NCI-H82 treated with DMSO at 0.1 percent for 48 hours (cell line): ENCODE results near the gene PDE12.

Experiments used
- DNase-seq: peaks from one replicate; lab custom pipeline; 2025; ENCODE audit not compliant: unreplicated experiment; lab: John Stamatoyannopoulos, UW

The PDE12 gene, protein sequence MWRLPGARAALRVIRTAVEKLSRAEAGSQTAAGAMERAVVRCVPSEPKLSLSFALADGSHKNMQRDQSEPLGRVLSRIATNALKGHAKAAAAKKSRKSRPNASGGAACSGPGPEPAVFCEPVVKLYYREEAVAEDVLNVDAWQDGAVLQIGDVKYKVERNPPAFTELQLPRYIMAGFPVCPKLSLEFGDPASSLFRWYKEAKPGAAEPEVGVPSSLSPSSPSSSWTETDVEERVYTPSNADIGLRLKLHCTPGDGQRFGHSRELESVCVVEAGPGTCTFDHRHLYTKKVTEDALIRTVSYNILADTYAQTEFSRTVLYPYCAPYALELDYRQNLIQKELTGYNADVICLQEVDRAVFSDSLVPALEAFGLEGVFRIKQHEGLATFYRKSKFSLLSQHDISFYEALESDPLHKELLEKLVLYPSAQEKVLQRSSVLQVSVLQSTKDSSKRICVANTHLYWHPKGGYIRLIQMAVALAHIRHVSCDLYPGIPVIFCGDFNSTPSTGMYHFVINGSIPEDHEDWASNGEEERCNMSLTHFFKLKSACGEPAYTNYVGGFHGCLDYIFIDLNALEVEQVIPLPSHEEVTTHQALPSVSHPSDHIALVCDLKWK

DNA sequence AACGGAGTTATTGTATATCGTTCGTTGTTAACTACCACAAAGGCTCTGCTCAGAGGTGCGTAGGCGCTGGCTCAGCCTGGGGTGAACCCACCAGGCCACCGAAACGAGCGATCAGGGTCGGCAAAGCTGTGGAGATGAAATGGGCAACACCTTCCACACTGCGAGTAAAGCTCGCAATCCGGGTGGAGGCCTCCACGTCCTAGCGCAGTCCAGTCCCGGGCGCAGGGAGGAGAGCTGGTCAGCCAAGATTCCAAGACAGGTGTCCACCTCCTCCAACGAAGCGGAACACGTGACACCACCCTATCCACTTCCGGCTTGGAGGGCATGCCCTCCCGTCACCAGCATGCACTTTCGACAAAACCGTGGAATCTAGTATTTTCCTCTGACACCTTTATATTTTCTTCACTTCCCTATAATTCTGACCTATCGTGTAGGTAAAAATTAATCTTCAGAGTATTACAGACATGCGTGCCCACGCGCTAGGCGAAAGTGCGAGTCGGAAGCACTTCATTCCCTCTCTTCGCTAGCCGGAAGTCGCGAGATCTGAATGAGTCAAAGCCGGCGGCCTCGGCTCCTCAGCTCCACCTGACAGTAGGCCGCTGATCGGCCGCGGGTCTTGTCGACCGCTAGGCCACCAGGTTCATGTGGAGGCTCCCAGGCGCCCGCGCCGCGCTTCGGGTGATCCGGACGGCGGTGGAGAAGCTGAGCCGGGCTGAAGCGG, at the start of gene PDE12:
Gene PDE12, plus strand, starts transcription at position 537 of the 721 bp plus-strand sequence. Its CDS starts 106 bp downstream, at position 643.
- DNase-seq, result peak; percentile 75

GRCh38 chr3:57512166-57512565, 43.9 kb upstream of the PDE12 start:
- no peak for DNase-seq

- DNase-seq, result no peak
Measured at GRCh38 chr3:57518276-57518915, 37.7 kb upstream of the PDE12 start.

- no peak for DNase-seq
Measured at GRCh38 chr3:57530071-57530608, 25.9 kb upstream of the PDE12 start.

DNA sequence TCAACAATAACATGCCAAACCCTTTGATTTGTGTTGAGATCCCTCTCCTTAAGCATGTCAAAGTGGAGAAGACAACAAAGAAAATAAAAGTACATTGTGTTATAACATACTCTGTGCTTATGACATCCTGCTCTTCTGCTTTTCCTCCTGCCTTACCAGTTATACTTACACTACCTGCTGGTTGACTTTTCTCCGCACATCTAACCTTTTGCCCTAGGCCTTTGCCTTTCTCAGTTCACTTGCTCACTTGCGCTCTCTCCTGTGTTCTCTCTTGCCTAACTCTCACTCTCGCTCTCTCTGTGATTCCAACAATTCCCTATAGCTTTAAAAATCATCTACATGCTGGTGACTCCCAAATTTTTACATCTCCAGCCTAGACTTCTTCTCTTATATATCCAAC, 17.6 kb upstream of the PDE12 start:
- DNase-seq, result no peak

DNA sequence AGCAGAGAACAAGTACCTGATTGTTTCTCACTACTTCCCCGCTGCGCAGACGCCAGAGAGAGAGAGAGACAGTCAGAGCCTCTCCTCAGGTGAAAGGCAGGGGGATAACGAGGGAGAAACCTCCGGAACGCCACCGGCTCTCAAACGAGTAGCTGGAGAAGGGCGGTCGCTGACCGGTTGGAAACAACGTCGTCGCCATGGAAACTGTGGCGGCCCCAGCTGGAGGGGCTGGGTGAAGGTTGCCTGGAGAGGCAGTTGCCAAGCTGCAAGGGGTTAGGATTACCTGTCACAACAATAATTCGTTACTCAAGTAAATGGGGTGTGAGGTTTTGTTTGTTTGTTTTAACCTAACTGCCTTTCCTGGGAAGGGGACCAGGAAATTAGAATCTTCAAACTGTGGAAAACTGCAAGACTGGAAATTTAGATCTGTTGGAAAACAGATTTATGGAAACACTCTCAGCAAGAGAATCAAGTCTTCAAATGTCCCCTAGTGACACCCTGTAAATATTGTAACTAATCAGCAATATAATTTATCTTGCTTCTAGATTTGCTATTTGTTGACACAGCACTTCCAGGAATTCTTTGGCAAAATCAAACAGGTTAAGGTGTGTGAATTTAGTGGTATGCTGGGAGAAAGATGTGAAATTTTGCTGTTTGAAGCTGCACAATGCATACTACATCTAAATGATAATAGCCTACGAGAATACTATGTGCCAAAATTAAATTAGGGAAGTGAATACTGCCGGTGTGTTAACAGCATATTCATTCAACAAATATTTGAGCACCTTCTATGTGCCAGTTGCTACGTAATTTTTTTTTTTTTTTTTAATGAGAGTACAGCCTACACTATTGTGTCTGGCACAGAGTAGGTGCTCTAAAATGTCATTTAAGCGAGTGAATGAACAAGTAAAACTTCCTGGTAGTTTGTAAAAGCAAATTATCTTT, 11.6 kb upstream of the PDE12 start, which contains the start of gene DNAH12:
Gene DNAH12, minus strand, starts transcription at position 164 of the 945 bp plus-strand sequence. CDS start 1,474 bp downstream, outside the sequence.
- no peak for DNase-seq

- DNase-seq, result no peak
Measured at GRCh38 chr3:57545636-57546268, 10.3 kb upstream of the PDE12 start.

GRCh38 chr3:57546616-57547015, 9.5 kb upstream of the PDE12 start:
- DNase-seq, result peak; percentile 93

DNA sequence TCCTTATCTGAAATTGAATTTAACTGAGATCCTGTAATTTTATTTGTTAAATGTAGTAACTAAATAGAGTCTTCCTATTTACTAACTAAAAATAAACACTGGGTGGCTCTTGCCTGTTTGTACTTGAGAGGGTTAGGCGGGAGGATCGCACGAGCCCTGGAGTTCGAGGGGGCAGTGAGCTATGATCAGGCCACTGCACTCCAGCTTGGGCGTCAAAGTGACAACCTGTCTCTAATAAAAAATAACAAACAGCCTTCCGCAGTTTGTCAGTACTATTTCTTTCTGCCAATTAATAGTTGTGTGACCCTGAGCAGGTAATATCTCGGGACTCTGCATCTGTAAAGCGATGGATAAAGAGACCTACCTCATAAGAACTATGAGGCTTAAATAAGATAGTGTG, 768 bp upstream of the PDE12 start:
- no peak for DNase-seq

- no peak for DNase-seq
Measured at GRCh38 chr3:57556459-57557084, 498 bp downstream of the PDE12 start.

DNA sequence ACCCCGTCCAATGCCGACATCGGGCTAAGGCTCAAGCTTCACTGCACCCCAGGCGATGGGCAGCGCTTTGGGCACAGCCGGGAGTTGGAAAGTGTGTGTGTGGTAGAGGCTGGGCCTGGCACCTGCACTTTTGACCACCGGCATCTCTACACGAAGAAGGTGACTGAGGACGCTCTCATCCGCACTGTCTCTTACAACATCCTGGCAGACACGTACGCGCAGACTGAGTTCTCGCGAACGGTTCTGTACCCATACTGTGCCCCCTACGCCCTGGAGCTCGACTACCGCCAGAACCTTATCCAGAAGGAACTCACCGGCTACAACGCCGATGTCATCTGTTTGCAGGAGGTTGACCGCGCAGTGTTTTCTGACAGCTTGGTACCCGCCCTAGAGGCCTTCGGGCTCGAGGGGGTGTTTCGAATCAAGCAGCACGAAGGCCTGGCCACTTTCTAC, 1.0 kb downstream of the PDE12 start:
- no peak for DNase-seq

- DNase-seq, result no peak
Measured at GRCh38 chr3:57559526-57559925, 3.5 kb downstream of the PDE12 start.

GRCh38 chr3:57569859-57570450, 13.9 kb downstream of the PDE12 start:
- no peak for DNase-seq

DNA sequence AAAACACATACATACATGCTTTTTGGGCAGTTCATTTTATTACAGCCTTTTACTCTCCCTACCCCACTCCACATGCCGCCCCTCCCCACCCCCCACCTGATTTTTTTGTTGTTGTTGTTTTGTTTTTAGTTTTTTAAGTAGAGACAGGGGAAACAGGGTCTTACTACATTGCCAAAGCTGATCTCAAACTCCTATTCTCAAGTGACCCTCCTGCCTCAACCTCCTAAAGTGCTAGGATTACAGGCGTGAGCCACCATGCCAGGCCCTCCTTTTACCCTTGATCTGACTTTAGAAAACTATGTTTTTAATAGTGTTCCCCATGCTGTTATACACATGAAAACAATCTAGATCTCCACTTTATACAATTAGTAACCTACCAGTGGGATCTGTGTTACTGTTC, 14.8 kb downstream of the PDE12 start:
- DNase-seq, result no peak

GRCh38 chr3:57572096-57572495, 16.0 kb downstream of the PDE12 start:
- DNase-seq, result no peak

DNA sequence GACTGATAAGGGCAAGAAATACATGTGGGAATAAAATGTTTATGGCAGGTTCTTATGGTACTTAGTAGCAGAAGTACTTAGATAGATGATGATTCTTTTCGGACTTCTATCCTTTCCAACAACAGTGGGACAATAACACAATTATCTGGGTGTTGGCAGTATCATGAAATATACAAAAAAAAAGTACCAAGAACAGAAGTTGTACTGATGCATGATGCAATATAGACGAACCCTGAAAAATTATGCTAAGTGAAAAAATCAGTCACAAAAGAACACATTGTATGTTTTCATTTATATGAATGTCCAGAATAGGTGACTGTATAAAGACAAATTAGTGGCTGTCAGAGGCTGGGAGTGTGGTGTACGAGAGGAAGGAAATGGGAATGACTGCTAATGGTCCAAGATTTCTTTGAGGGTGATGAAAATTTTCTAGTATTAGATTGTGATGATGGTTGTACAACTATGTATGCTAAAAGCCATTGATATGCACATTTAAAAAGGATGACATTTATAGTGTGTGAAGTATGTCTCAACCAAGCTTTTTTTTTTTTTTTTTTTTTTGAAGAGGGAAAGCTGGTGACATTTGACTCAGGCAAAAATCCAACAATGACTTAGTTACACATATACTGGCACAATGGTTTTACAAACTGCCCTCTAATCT, 20.0 kb downstream of the PDE12 start:
- DNase-seq, result no peak

GRCh38 chr3:57577801-57578200, 21.7 kb downstream of the PDE12 start:
- no peak for DNase-seq
